Measurements from ENCODE around the gene ENTPD1.
"Not testable (repeated sequence)": the region's sequence is repeated elsewhere in the genome, so short reads cannot be mapped to it uniquely, and the experiment has no call there.

ENTPD1 gene

GRCh38 chr10:95841661-95842498 is 85.9 kb downstream of the ENTPD1 start:
- intact Hi-C loops (cut with DNase I) = loop anchor here (2.0 kb wide), 1 partner anchor 147 kb away; no protein-coding TSS in a partner anchor
- DNase-seq = peak in 17 of 42 donors; percentile 12 to 75 (median 38)

GRCh38 chr10:95845411-95845810 is 89.4 kb downstream of the ENTPD1 start:
- intact Hi-C loops (cut with DNase I) = no loop called here
- DNase-seq = no peak

- no peak for DNase-seq
- intact Hi-C loops (cut with DNase I) = no loop called here
Observed at GRCh38 chr10:95847007-95847406, 91.0 kb downstream of the ENTPD1 start.

- intact Hi-C loops (cut with DNase I) = no loop called here
- no peak for DNase-seq
Observed at GRCh38 chr10:95848841-95849240, 92.9 kb downstream of the ENTPD1 start.

GRCh38 chr10:95850791-95851190 is 94.8 kb downstream of the ENTPD1 start:
- no peak for DNase-seq
- intact Hi-C loops (cut with DNase I) = no loop called here

GRCh38 chr10:95860166-95860940 is 104.4 kb downstream of the ENTPD1 start:
- intact Hi-C loops (cut with DNase I) = no loop called here
- no peak for DNase-seq

- intact Hi-C loops (cut with DNase I) = no loop called here
- DNase-seq = no peak
Observed at GRCh38 chr10:95861386-95861785, 105.4 kb downstream of the ENTPD1 start.

GRCh38 chr10:95864906-95865813 is 109.2 kb downstream of the ENTPD1 start:
- DNase-seq = peak in 30 of 42 donors; percentile 8 to 71 (median 31)
- intact Hi-C loops (cut with DNase I) = no loop called here

- intact Hi-C loops (cut with DNase I) = no loop called here
- no peak for DNase-seq
Observed at GRCh38 chr10:95865814-95866466, 110.0 kb downstream of the ENTPD1 start.

GRCh38 chr10:95866467-95866842 is 110.5 kb downstream of the ENTPD1 start:
- no peak for DNase-seq
- intact Hi-C loops (cut with DNase I) = no loop called here

GRCh38 chr10:95867866-95868265 is 111.9 kb downstream of the ENTPD1 start:
- intact Hi-C loops (cut with DNase I) = no loop called here
- no peak for DNase-seq

- no peak for DNase-seq
- intact Hi-C loops (cut with DNase I) = no loop called here
Observed at GRCh38 chr10:95872158-95872711, 116.3 kb downstream of the ENTPD1 start.

- intact Hi-C loops (cut with DNase I) = no loop called here
- DNase-seq = no peak
Observed at GRCh38 chr10:95873139-95873538, 117.2 kb downstream of the ENTPD1 start.

GRCh38 chr10:95873651-95874050 is 117.7 kb downstream of the ENTPD1 start:
- intact Hi-C loops (cut with DNase I) = no loop called here
- no peak for DNase-seq

- intact Hi-C loops (cut with DNase I); DNase-seq: not testable (repeated sequence)
Observed at GRCh38 chr10:95874783-95875182, 118.8 kb downstream of the ENTPD1 start.

- no peak for DNase-seq
- intact Hi-C loops (cut with DNase I) = no loop called here
Observed at GRCh38 chr10:95876756-95877155, 120.8 kb downstream of the ENTPD1 start.

- intact Hi-C loops (cut with DNase I) = no loop called here
- DNase-seq = no peak
Observed at GRCh38 chr10:95877881-95878280, 121.9 kb downstream of the ENTPD1 start.

- intact Hi-C loops (cut with DNase I) = no loop called here
- no peak for DNase-seq
Observed at GRCh38 chr10:95880704-95881103, 124.7 kb downstream of the ENTPD1 start.

GRCh38 chr10:95881316-95881715 is 125.4 kb downstream of the ENTPD1 start:
- intact Hi-C loops (cut with DNase I) = no loop called here

More at GRCh38 chr10:95881316-95881715, 125.4 kb downstream of the ENTPD1 start:
- no peak for DNase-seq

Data from head of caudate nucleus (tissue), 42 donors.